K562 (cell line): ENCODE measurements around the gene LETM1.

ENCODE experiments used
- ATF7 ChIP-seq: fragments of 450-650 bp; IDR thresholded peaks from 2 replicates; pipeline ENCODE4 v1.7.1; 2014; ENCODE audit warnings: mild to moderate bottlenecking, moderate library complexity
- FOS ChIP-seq: IDR thresholded peaks from 3 replicates; pipeline ENCODE4 v1.6.1; 2011; ENCODE audit not compliant: insufficient read length; ENCODE audit errors: extremely low read depth
- FOXJ3 ChIP-seq: sonication (generic); formaldehyde crosslinking; IDR thresholded peaks from 2 replicates; pipeline ENCODE4 v1.4.0; 2020; ENCODE audit warnings: mild to moderate bottlenecking, missing genetic modification reagents
- HNRNPLL ChIP-seq: fragments of 200-400 bp; formaldehyde crosslinking; IDR thresholded peaks from 2 replicates; pipeline ENCODE4 v1.6.1; 2017; ENCODE audit warnings: low read length, low read depth, mild to moderate bottlenecking; ENCODE audit not compliant: poor library complexity, severe bottlenecking
- RFX5 ChIP-seq: IDR thresholded peaks from 2 replicates; pipeline ENCODE4 v1.6.1; 2011; ENCODE audit warnings: low read depth, mild to moderate bottlenecking, improper control_type of control experiment, low read length
- SIN3A ChIP-seq, 2 experiments: fragments of 150-350 bp in 1 of 2; IDR thresholded peaks; 2 replicates each; pipeline ENCODE4 v1.6.1; 2011 to 2016; ENCODE audit warnings: borderline replicate concordance in 2 of 2, low read depth in 2 of 2, low read length in 2 of 2, mild to moderate bottlenecking in 2 of 2, moderate library complexity in 2 of 2; ENCODE audit not compliant: control insufficient read depth in 1 of 2
- SRF ChIP-seq, 2 experiments: fragments of 250-450, 450-650 bp in 1 of 2; sonication (Bioruptor Pico) in 1 of 2; sonication (generic) in 1 of 2; formaldehyde crosslinking; IDR thresholded peaks; 2 replicates each; pipeline versions ENCODE4 v1.5.0 to v1.5.1; 2020 to 2022; ENCODE audit warnings: mild to moderate bottlenecking in 1 of 2, missing genetic modification reagents in 1 of 2
- ZNF232 ChIP-seq: sonication (generic); formaldehyde crosslinking; IDR thresholded peaks from 2 replicates; pipeline ENCODE4 v1.8.0; 2022; ENCODE audit warnings: mild to moderate bottlenecking, missing genetic modification reagents
- ZNF644 ChIP-seq: fragments of 200-800 bp; sonication (Bioruptor generic); IDR thresholded peaks from 2 replicates; pipeline ENCODE4 v1.6.1; 2016; ENCODE audit warnings: low read depth, missing genetic modification characterization, missing compliant biosample characterization
- TF ChIP-seq, protein P1 (sequence below): IDR thresholded peaks from 2 replicates; pipeline ENCODE4 v1.6.1; 2011; ENCODE audit warnings: borderline replicate concordance, low read depth, mild to moderate bottlenecking, moderate library complexity, low read length; ENCODE audit not compliant: insufficient read depth, poor library complexity, severe bottlenecking
- TF ChIP-seq, protein P2 (sequence below), 3 experiments: IDR thresholded peaks in 2 of 3; conservative IDR thresholded peaks in 1 of 3; 2 replicates each; pipeline ENCODE4 v1.5.1; 2011 to 2012; ENCODE audit warnings: low read length in 3 of 3, mild to moderate bottlenecking in 3 of 3, control low read depth in 2 of 3, improper control_type of control experiment in 1 of 3, inconsistent platforms in 1 of 3, low read depth in 1 of 3, mixed read lengths in 1 of 3, moderate library complexity in 1 of 3; ENCODE audit not compliant: insufficient read depth in 2 of 3
- TF ChIP-seq, protein P3 (sequence below), 2 experiments: fragments of 450-650 bp; IDR thresholded peaks; 2 replicates each; pipeline ENCODE4 v1.6.1; 2016; ENCODE audit warnings: mild to moderate bottlenecking in 2 of 2, borderline replicate concordance in 1 of 2, low read depth in 1 of 2, moderate library complexity in 1 of 2
- TF ChIP-seq, protein P4 (sequence below), 2 experiments: IDR thresholded peaks in 1 of 2; conservative IDR thresholded peaks in 1 of 2; 2 replicates each; pipeline ENCODE4 v1.6.1; 2016; ENCODE audit warnings: low read depth in 2 of 2, mild to moderate bottlenecking in 1 of 2, missing compliant biosample characterization in 1 of 2, missing genetic modification characterization in 1 of 2, moderate library complexity in 1 of 2

DNA sequence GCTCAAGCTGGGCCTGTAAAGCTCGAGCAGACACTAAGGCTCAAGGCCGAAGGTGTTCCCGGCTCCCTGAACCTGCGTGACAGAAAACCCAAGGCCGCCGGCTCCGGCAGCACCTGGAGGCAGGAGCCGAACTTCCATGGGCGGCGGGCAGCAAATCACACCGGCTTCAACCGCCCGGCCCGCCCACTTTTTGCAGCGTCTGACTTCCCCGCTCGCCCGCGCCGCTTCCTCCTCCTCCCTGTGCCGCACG lies 14.3 kb upstream of the LETM1 start:
- TF ChIP-seq, protein P1, sequence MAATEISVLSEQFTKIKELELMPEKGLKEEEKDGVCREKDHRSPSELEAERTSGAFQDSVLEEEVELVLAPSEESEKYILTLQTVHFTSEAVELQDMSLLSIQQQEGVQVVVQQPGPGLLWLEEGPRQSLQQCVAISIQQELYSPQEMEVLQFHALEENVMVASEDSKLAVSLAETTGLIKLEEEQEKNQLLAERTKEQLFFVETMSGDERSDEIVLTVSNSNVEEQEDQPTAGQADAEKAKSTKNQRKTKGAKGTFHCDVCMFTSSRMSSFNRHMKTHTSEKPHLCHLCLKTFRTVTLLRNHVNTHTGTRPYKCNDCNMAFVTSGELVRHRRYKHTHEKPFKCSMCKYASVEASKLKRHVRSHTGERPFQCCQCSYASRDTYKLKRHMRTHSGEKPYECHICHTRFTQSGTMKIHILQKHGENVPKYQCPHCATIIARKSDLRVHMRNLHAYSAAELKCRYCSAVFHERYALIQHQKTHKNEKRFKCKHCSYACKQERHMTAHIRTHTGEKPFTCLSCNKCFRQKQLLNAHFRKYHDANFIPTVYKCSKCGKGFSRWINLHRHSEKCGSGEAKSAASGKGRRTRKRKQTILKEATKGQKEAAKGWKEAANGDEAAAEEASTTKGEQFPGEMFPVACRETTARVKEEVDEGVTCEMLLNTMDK = no peak
- TF ChIP-seq HNRNPLL (no peak), ZNF232 (CRISPR knock-in tag) (no peak), RFX5 (no peak), ZNF644 (tag) (no peak), SRF (CRISPR knock-in tag; IDR thresholded peaks at IDR 0.05) (peak in 1 of 2 experiments; percentile 78; a peak in 1 of 4 replicates), FOXJ3 (CRISPR knock-in tag) (no peak), SIN3A (IDR thresholded peaks at IDR 0.05; ENCODE audit: borderline replicate concordance in 2 of 2, control insufficient read depth in 1 of 2, low read depth in 2 of 2, low read length in 2 of 2) (peak in 1 of 2 experiments; percentile 70; a peak in 1 of 4 replicates), ATF7 (no peak), FOS (no peak)
- TF ChIP-seq, protein P2, sequence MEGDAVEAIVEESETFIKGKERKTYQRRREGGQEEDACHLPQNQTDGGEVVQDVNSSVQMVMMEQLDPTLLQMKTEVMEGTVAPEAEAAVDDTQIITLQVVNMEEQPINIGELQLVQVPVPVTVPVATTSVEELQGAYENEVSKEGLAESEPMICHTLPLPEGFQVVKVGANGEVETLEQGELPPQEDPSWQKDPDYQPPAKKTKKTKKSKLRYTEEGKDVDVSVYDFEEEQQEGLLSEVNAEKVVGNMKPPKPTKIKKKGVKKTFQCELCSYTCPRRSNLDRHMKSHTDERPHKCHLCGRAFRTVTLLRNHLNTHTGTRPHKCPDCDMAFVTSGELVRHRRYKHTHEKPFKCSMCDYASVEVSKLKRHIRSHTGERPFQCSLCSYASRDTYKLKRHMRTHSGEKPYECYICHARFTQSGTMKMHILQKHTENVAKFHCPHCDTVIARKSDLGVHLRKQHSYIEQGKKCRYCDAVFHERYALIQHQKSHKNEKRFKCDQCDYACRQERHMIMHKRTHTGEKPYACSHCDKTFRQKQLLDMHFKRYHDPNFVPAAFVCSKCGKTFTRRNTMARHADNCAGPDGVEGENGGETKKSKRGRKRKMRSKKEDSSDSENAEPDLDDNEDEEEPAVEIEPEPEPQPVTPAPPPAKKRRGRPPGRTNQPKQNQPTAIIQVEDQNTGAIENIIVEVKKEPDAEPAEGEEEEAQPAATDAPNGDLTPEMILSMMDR (IDR thresholded peaks at IDR 0.05 in 2 of 3, conservative IDR thresholded peaks at IDR 0.05 in 1 of 3; ENCODE audit: insufficient read depth in 2 of 3, low read depth in 1 of 3, low read length in 3 of 3) = no peak
- TF ChIP-seq, protein P3, sequence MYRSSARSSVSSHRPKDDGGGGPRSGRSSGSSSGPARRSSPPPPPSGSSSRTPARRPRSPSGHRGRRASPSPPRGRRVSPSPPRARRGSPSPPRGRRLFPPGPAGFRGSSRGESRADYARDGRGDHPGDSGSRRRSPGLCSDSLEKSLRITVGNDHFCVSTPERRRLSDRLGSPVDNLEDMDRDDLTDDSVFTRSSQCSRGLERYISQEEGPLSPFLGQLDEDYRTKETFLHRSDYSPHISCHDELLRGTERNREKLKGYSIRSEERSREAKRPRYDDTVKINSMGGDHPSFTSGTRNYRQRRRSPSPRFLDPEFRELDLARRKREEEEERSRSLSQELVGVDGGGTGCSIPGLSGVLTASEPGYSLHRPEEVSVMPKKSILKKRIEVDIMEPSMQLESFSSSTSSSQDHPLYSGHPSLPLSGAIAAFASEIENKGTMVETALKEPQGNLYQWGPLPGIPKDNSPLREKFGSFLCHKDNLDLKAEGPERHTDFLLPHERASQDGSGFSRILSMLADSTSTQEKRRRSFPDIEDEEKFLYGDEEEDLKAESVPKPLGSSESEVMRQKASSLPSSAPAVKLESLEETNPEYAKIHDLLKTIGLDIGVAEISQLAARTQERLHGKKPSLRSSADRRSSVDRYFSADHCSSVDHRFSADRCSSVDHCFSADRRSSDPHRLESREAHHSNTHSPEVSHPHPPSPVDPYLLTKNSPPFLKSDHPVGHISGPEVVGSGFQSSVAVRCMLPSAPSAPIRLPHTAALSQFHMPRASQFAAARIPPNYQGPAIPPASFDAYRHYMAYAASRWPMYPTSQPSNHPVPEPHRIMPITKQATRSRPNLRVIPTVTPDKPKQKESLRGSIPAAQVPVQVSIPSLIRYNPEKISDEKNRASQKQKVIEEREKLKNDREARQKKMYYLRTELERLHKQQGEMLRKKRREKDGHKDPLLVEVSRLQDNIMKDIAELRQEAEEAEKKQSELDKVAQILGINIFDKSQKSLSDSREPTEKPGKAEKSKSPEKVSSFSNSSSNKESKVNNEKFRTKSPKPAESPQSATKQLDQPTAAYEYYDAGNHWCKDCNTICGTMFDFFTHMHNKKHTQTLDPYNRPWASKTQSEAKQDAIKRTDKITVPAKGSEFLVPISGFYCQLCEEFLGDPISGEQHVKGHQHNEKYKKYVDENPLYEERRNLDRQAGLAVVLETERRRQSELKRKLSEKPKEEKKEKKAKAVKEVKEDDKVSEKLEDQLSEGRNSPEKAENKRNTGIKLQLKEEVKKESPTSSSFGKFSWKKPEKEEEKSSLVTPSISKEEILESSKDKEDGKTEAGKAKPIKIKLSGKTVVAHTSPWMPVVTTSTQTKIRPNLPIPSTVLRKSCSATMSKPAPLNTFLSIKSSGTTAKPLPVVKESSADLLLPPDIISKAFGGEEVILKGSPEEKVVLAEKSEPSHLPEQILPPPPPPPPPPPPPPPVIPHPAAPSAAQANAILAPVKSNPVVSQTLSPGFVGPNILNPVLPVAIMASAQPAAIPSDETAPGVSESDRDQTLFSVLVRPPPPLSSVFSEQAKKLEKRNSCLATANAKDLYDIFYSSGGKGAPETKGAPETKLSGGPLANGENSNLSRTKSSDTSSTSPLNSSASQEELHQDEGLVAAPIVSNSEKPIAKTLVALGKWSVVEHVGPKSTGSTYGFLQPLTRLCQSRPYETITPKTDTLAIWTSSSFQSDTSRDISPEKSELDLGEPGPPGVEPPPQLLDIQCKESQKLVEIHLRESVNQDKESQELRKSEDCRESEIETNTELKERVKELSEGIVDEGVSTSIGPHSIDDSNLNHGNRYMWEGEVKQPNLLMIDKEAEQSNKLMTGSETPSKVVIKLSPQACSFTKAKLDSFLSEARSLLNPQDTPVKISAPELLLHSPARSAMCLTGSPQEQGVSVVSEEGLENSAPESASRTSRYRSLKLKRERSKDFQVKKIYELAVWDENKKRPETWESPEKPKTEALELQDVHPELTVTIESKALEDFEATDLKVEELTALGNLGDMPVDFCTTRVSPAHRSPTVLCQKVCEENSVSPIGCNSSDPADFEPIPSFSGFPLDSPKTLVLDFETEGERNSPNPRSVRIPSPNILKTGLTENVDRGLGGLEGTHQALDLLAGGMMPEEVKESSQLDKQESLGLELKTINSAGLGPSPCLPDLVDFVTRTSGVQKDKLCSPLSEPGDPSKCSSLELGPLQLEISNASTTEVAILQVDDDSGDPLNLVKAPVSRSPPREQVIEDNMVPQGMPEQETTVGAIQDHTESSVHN (IDR thresholded peaks at IDR 0.05; ENCODE audit: borderline replicate concordance in 1 of 2, low read depth in 1 of 2) = no peak
- TF ChIP-seq, protein P4, sequence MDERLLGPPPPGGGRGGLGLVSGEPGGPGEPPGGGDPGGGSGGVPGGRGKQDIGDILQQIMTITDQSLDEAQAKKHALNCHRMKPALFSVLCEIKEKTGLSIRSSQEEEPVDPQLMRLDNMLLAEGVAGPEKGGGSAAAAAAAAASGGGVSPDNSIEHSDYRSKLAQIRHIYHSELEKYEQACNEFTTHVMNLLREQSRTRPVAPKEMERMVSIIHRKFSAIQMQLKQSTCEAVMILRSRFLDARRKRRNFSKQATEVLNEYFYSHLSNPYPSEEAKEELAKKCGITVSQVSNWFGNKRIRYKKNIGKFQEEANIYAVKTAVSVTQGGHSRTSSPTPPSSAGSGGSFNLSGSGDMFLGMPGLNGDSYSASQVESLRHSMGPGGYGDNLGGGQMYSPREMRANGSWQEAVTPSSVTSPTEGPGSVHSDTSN (CRISPR knock-in tag; IDR thresholded peaks at IDR 0.05; ENCODE audit: low read depth) = no peak
- TF ChIP-seq, protein P4 (tag; conservative IDR thresholded peaks at IDR 0.05; ENCODE audit: low read depth) = no peak
